Measurements from ENCODE around the gene TTC22. TPM values are rescaled to one million over a fixed set of nuclear protein-coding genes. Genes with fewer than 3 reads are reported as not detected.

The TTC22 gene
- total RNA-seq, 2 experiments from 2014 or later = 4.4 to 4.5 TPM

DNA sequence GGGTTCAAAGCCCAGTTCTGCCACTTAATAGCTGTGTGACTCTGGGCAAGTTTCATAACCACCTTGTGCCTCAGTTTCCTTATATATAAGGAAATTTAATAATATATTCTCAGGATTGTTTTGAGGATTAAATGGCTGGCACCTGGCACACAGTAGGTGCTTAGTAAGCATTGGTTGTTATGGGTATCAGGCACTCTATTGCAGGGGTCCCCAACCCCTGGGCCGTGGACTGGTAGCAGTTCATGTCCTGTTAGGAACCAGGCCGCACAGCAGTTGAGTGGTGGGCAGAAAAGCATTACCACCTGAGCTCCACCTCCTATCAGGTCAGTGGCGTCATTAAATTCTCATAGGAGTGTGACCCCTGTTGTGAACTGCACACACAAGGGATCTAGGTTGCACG, 55.3 kb downstream of the TTC22 start:
- ChIA-PET POLR2A (no interaction called here), CTCF (no interaction called here)
- no peaks in the 10 kb centered on the region for H3K9me3 Mint-ChIP-seq
- H3K9me3 ChIP-seq (ENCODE audit: control insufficient read depth in 1 of 2, insufficient read depth in 1 of 2, low read length in 2 of 2) = no peaks in the 10 kb centered on the region
- H3K4me3 Mint-ChIP-seq = no peak overlapping the region
- TF ChIP-seq, protein P1, sequence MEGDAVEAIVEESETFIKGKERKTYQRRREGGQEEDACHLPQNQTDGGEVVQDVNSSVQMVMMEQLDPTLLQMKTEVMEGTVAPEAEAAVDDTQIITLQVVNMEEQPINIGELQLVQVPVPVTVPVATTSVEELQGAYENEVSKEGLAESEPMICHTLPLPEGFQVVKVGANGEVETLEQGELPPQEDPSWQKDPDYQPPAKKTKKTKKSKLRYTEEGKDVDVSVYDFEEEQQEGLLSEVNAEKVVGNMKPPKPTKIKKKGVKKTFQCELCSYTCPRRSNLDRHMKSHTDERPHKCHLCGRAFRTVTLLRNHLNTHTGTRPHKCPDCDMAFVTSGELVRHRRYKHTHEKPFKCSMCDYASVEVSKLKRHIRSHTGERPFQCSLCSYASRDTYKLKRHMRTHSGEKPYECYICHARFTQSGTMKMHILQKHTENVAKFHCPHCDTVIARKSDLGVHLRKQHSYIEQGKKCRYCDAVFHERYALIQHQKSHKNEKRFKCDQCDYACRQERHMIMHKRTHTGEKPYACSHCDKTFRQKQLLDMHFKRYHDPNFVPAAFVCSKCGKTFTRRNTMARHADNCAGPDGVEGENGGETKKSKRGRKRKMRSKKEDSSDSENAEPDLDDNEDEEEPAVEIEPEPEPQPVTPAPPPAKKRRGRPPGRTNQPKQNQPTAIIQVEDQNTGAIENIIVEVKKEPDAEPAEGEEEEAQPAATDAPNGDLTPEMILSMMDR (IDR thresholded peaks at IDR 0.05) = no peak
- no peaks in the 10 kb centered on the region for H3K27me3 Mint-ChIP-seq
- no peaks in the 10 kb centered on the region for H3K4me1 ChIP-seq (ENCODE audit: insufficient read depth, low read length)
- no peaks in the 10 kb centered on the region for H3K4me1 Mint-ChIP-seq (ENCODE audit: low read depth)
- no peaks in the 10 kb centered on the region for H3K27me3 ChIP-seq (ENCODE audit: control insufficient read depth in 1 of 2, insufficient read depth in 2 of 2, low read length in 2 of 2)
- peaks cover 17% of the 10 kb centered on the region for H3K36me3 ChIP-seq (ENCODE audit: insufficient read depth, low read length)
- no peak overlapping the region for H3K27ac ChIP-seq (ENCODE audit: low read depth in 1 of 2, low read length in 2 of 2)
- peaks cover 36% of the 10 kb centered on the region for H3K36me3 Mint-ChIP-seq (ENCODE audit: low read depth)
- no peak overlapping the region for H3K27ac Mint-ChIP-seq
- ATAC-seq (ENCODE audit: poor library complexity) (no peak), DNase-seq (no peak)
- no peak overlapping the region for H3K4me3 ChIP-seq (ENCODE audit: low read length)
- intact Hi-C loops (cut with DNase I, micrococcal nuclease) = no loop called here

DNA sequence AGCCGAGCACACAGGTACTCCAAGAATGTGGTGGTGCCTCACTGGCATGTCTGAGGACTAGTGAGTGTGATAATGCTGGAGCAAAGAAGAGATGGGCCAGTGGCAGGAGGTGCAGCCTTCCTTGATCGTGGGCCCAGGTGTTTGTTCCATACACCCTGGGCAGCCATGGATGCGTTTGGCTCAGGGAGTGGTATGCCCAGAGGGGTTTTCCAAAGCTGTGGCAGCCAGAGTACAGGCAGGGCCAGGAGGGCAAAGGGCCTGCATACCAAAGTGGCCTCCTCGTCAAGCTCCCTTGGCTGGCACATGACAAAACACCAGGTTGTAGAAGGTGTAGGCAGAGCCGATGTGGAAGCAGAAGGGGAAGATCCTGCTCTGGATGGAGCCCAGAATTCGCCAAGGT, 55.8 kb downstream of the TTC22 start:
- intact Hi-C loops (cut with DNase I, micrococcal nuclease) = no loop called here
- Mint-ChIP-seq H3K4me1 (ENCODE audit: low read depth) (no peaks in the 10 kb centered on the region), H3K4me3 (no peak overlapping the region), H3K27ac (no peak overlapping the region), H3K36me3 (ENCODE audit: low read depth) (peaks cover 42% of the 10 kb centered on the region), H3K9me3 (no peaks in the 10 kb centered on the region), H3K27me3 (no peaks in the 10 kb centered on the region)
- ChIA-PET CTCF (no interaction called here), POLR2A (no interaction called here)
- TF ChIP-seq, protein P1 (IDR thresholded peaks at IDR 0.05) = no peak
- H3K4me1 ChIP-seq (ENCODE audit: insufficient read depth, low read length) = no peaks in the 10 kb centered on the region
- DNase-seq = no peak
- peaks cover 23% of the 10 kb centered on the region for H3K36me3 ChIP-seq (ENCODE audit: insufficient read depth, low read length)
- no peak overlapping the region for H3K27ac ChIP-seq (ENCODE audit: low read depth in 1 of 2, low read length in 2 of 2)
- no peak overlapping the region for H3K4me3 ChIP-seq (ENCODE audit: low read length)
- H3K9me3 ChIP-seq (ENCODE audit: control insufficient read depth in 1 of 2, insufficient read depth in 1 of 2, low read length in 2 of 2) = no peaks in the 10 kb centered on the region
- no peak for ATAC-seq (ENCODE audit: poor library complexity)
- no peaks in the 10 kb centered on the region for H3K27me3 ChIP-seq (ENCODE audit: control insufficient read depth in 1 of 2, insufficient read depth in 2 of 2, low read length in 2 of 2)

DNA sequence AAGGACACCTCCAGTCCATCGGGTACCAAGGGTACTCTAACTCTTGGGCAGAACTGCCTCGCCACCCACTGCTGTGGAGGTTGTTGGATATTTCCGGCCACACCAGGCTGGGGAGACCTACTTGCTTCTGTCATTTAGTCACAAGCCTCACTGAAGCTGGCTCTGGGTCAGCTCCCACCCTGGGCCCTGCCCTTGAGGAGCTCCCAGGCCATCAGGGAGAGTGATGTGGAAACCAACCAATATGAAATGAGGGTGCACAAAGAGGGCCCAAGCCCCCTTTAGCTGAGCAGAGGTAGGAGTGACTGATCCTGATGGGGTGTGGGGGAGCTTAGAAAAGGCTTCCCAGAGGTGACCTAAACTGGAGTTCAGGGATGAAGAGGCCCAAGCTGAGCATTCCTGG, 56.4 kb downstream of the TTC22 start:
- Mint-ChIP-seq H3K4me1 (ENCODE audit: low read depth) (no peaks in the 10 kb centered on the region), H3K4me3 (no peak overlapping the region), H3K9me3 (no peaks in the 10 kb centered on the region), H3K27me3 (no peaks in the 10 kb centered on the region), H3K27ac (no peak overlapping the region), H3K36me3 (ENCODE audit: low read depth) (peaks cover 48% of the 10 kb centered on the region)
- POLR2A ChIA-PET = no interaction called here
- Histone ChIP-seq H3K36me3 (ENCODE audit: insufficient read depth, low read length) (peaks cover 29% of the 10 kb centered on the region), H3K27me3 (ENCODE audit: control insufficient read depth in 1 of 2, insufficient read depth in 2 of 2, low read length in 2 of 2) (no peaks in the 10 kb centered on the region), H3K27ac (ENCODE audit: low read depth in 1 of 2, low read length in 2 of 2) (no peak overlapping the region), H3K4me1 (ENCODE audit: insufficient read depth, low read length) (no peaks in the 10 kb centered on the region), H3K4me3 (ENCODE audit: low read length) (no peak overlapping the region), H3K9me3 (ENCODE audit: control insufficient read depth in 1 of 2, insufficient read depth in 1 of 2, low read length in 2 of 2) (no peaks in the 10 kb centered on the region)
- ATAC-seq (ENCODE audit: poor library complexity) (no peak), DNase-seq (no peak)
- intact Hi-C loops (cut with DNase I, micrococcal nuclease) = no loop called here
- CTCF ChIA-PET = no interaction called here
- TF ChIP-seq, protein P1 (IDR thresholded peaks at IDR 0.05) = no peak

Data from CD4-positive, alpha-beta T cell (primary cell).